Right lobe of liver (tissue), 6 donors: Measurements from ENCODE around the gene ZNF766. TPM values are rescaled to one million over a fixed set of nuclear protein-coding genes. Genes with fewer than 3 reads are reported as not detected.

Experiments
- ATAC-seq, 4 donors: fragments of 200-7000 bp; cut with Tn5 transposase; one replicate each; pipeline ENCODE4 v1.9.1; 2020; ENCODE audit warnings: mild to moderate bottlenecking in 4 of 4, moderate library complexity in 4 of 4
- DNase-seq, 3 donors: peaks; one replicate each; pipeline ENCODE4 v3.0.0-alpha.2; 2020
- H3K27ac ChIP-seq, 3 donors: fragments of 200-600 bp; one replicate each; pipeline ENCODE4 v1.8.0; 2022
- H3K27me3 ChIP-seq, 2 donors: fragments of 200-600 bp; one replicate each; pipeline ENCODE4 v1.8.0; 2022
- H3K36me3 ChIP-seq, 4 donors: fragments of 200-600 bp; sonication (generic) in 1 of 4; one replicate each; pipeline versions ENCODE4 v1.5.1 to v1.8.0; 2017 to 2022; ENCODE audit warnings: control low read depth in 1 of 4
- H3K4me1 ChIP-seq, 4 donors: fragments of 200-600 bp; sonication (generic) in 1 of 4; one replicate each; pipeline versions ENCODE4 v1.5.1 to v1.8.0; 2017 to 2022; ENCODE audit warnings: control low read depth in 1 of 4
- H3K4me3 ChIP-seq, 3 donors: fragments of 200-600 bp; one replicate each; pipeline ENCODE4 v1.8.0; 2022
- H3K9me3 ChIP-seq, 4 donors: fragments of 200-600 bp; sonication (generic) in 1 of 4; one replicate each; pipeline versions ENCODE4 v1.5.1 to v1.8.0; 2017 to 2022; ENCODE audit warnings: control low read depth in 1 of 4
- CTCF ChIP-seq, 4 donors: fragments of 200-600 bp in 3 of 4; fragments of 450-650 bp in 1 of 4; IDR thresholded peaks; one replicate each; pipeline versions ENCODE4 v1.5.1 to v1.8.0; 2016 to 2022; ENCODE audit warnings: antibody characterized with exemption in 4 of 4, mild to moderate bottlenecking in 2 of 4
- POLR2A ChIP-seq: fragments of 450-650 bp; IDR thresholded peaks from one replicate; pipeline ENCODE4 v1.6.1; 2017; ENCODE audit warnings: antibody characterized with exemption, mild to moderate bottlenecking
- WGBS: methylation state at CpG from one replicate; pipeline ENCODE4 v1.1.6; 2018; ENCODE audit warnings: low coverage, low lambda C conversion rate; ENCODE audit not compliant: insufficient coverage; ENCODE audit errors: missing lambda C conversion rate; 5-methylcytosine and 5-hydroxymethylcytosine counted together
- intact Hi-C, 2 donors: fragments of 100-400 bp; cut with DNase I; formaldehyde crosslinking; loops; one replicate each; pipeline versions ENCODE4 v1.11.2 to v1.14.1; 2022
- total RNA-seq, 6 experiments: library from RNA; depleted of rRNA in 2 of 6; stranded (reverse); fragments of >200 nt in 2 of 6; fragmentation: NEBNext Ultra II Directional in 3 of 6; extraction: Animal tissue kit (Norgen Biotek cat#: 25700) in 3 of 6; gene quantifications; one replicate each; pipeline versions ENCODE4 v1.1.0 to v1.2.4, GENCODE V29; 2016 to 2023
- donor health status: DM: no; HTN: yes; CAD: no.
- donor health status: DM: no; HTN: no; CAD: no.
- donor health status: DM: no; HTN: no; CAD: no.
- donor health status: DM: no; HTN: yes; CAD: no.
- donor health status: DM: no; HTN: yes; CAD: no.

ZNF766 gene
- total RNA-seq, 6 experiments from 2014 or later = 2.3 to 6.0 (median 4.9) TPM

DNA sequence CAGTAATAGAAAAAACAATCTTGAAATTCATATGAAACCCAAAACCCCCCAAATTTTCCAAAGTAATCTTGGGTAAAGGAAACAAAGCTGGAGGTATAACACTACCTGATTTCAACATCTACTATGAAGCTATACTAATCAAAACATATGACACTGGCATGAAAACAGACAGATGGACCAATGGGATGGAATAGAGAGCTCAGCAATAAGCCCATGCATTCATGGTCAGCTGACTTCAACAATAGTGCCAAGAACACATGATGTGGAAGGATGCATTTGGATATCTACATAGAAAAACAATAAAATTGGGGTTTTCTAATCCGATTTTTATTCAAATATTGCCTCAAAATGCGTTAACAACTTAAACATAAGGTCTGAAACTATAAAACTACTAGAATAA is 32.2 kb upstream of the ZNF766 start:
- WGBS = 44% methylated on average over 2 of the region's 2 CpGs
- DNase-seq = no peak
- Histone ChIP-seq H3K36me3 (no peaks in the 10 kb centered on the region), H3K27ac (no peak overlapping the region), H3K9me3 (no peaks in the 10 kb centered on the region), H3K4me3 (no peak overlapping the region), H3K4me1 (no peaks in the 10 kb centered on the region), H3K27me3 (no peaks in the 10 kb centered on the region)
- ATAC-seq = no peak
- intact Hi-C loops = loop anchor here in 1 of 2 donors (5.0 kb wide), 1 partner anchor 100 kb away; the partner anchor contains the start of gene ZNF616
- TF ChIP-seq CTCF (IDR thresholded peaks at IDR 0.05) (no peak), POLR2A (no peak)

DNA sequence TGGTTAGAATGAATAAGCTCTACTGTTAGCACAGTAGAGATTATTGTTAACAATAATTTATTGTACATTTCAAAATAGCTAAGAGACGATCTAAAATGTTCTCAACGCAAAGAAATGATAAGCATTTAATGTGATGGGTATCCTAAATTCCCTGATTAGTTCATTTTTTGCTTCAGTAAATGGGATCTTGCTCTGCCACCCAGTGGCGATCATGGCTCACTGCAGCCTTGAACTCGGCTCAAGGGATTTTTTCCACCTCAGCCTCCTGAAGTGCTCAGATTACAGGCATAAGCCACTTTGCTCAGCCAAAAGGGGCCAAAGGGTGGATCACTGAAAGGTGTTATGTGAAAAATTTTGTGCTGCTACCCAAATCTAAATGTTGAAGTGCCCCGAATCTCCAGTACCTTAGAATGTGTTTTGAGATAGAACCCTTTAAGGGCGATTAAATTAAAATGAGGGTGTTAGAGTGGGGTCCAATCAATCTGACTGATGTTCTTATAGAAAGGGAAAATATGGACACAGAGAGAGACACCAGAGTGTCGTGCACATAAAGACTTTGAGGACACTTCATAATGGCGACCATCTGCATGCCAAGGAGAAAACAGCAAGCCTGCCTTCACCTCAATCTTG is 31.5 kb upstream of the ZNF766 start:
- Histone ChIP-seq H3K4me3 (no peak overlapping the region), H3K27ac (no peak overlapping the region), H3K36me3 (no peaks in the 10 kb centered on the region), H3K9me3 (no peaks in the 10 kb centered on the region), H3K4me1 (no peaks in the 10 kb centered on the region), H3K27me3 (no peaks in the 10 kb centered on the region)
- DNase-seq (peak in 2 of 3 donors; percentile 32 to 59), ATAC-seq (peak; percentile 88 to 96 (median 92))
- intact Hi-C loops = loop anchor here in 1 of 2 donors (5.0 kb wide), 1 partner anchor 101 kb away; the partner anchor contains the start of gene ZNF616
- 10% methylated on average over 8 of the region's 8 CpGs for WGBS
- peak; percentile 80 to 94 (median 90) for TF ChIP-seq CTCF (IDR thresholded peaks at IDR 0.05)
- no peak for TF ChIP-seq POLR2A

- Histone ChIP-seq H3K4me3 (no peak overlapping the region), H3K36me3 (no peaks in the 10 kb centered on the region), H3K27me3 (no peaks in the 10 kb centered on the region), H3K4me1 (no peaks in the 10 kb centered on the region), H3K27ac (no peak overlapping the region), H3K9me3 (no peaks in the 10 kb centered on the region)
- WGBS = 76% methylated on average over 9 of the region's 12 CpGs
- DNase-seq (no peak), ATAC-seq (no peak)
- intact Hi-C loops = no loop called here
- TF ChIP-seq CTCF (IDR thresholded peaks at IDR 0.05) (no peak), POLR2A (no peak)
Measured at GRCh38 chr19:52244021-52244420, 25.4 kb upstream of the ZNF766 start.

GRCh38 chr19:52248241-52248640 is 21.1 kb upstream of the ZNF766 start:
- intact Hi-C loops = no loop called here
- Histone ChIP-seq H3K9me3 (no peaks in the 10 kb centered on the region), H3K27me3 (no peaks in the 10 kb centered on the region), H3K27ac (no peak overlapping the region), H3K4me1 (no peaks in the 10 kb centered on the region), H3K4me3 (no peak overlapping the region), H3K36me3 (no peaks in the 10 kb centered on the region)
- 2% methylated on average over 6 of the region's 6 CpGs for WGBS
- peak; percentile 39 to 79 (median 56) for ATAC-seq
- DNase-seq = peak in 2 of 3 donors; percentile 43 to 51
- peak; percentile 40 to 45 (median 44) for TF ChIP-seq CTCF (IDR thresholded peaks at IDR 0.05)
- no peak for TF ChIP-seq POLR2A
